NT2/D1 (cell line): ENCODE results near the gene ECSCR.

Experiments
- YY1 ChIP-seq: IDR thresholded peaks from 2 replicates; pipeline ENCODE4 v1.6.1; 2011; ENCODE audit not compliant: insufficient read length, insufficient read depth
- ZNF274 ChIP-seq: IDR thresholded peaks from 2 replicates; pipeline ENCODE4 v1.6.1; 2011; ENCODE audit warnings: mild to moderate bottlenecking, low read depth, low read length

GRCh38 chr5:139474890-139475791 is 12.6 kb upstream of the ECSCR start:
- TF ChIP-seq ZNF274 (no peak), YY1 (no peak)
